HG03575 (cell line): ENCODE measurements around the gene MAGEA9.
"Not testable (repeated sequence)": the region's sequence is repeated elsewhere in the genome, so short reads cannot be mapped to it uniquely, and the experiment has no call there.

Source experiments
- ATAC-seq: cut with Tn5 transposase; IDR thresholded peaks from one replicate; pipeline ENCODE4 v1.9.1; 2021; ENCODE audit not compliant: unreplicated experiment, insufficient number of reproducible peaks, low FRiP score; ENCODE audit errors: extremely low read depth

The MAGEA9 gene

GRCh38 chrX:149781727-149782126 is at the start of gene MAGEA9:
TSS of gene MAGEA9 (plus strand) at chrX:149781930. CDS start at chrX:149786211, 4,281 bp downstream.
- not testable (repeated sequence) for ATAC-seq

- not testable (repeated sequence) for ATAC-seq
Measured at GRCh38 chrX:149742269-149742668, 39.5 kb upstream of the MAGEA9 start.

GRCh38 chrX:149746390-149747007 is 35.2 kb upstream of the MAGEA9 start:
- not testable (repeated sequence) for ATAC-seq

GRCh38 chrX:149757206-149758067 is 24.3 kb upstream of the MAGEA9 start:
- ATAC-seq, result no peak

- no peak for ATAC-seq
Measured at GRCh38 chrX:149758068-149758714, 23.5 kb upstream of the MAGEA9 start.

- ATAC-seq, result not testable (repeated sequence)
Measured at GRCh38 chrX:149758715-149759078, 23.0 kb upstream of the MAGEA9 start.

- no peak for ATAC-seq
Measured at GRCh38 chrX:149759824-149760223, 21.9 kb upstream of the MAGEA9 start.

- ATAC-seq, result no peak
Measured at GRCh38 chrX:149760965-149761364, 20.8 kb upstream of the MAGEA9 start.

- not testable (repeated sequence) for ATAC-seq
Measured at GRCh38 chrX:149761858-149762674, 19.7 kb upstream of the MAGEA9 start.

- no peak for ATAC-seq
Measured at GRCh38 chrX:149762696-149763614, 18.8 kb upstream of the MAGEA9 start.

GRCh38 chrX:149770344-149770743 is 11.4 kb upstream of the MAGEA9 start:
- ATAC-seq, result not testable (repeated sequence)

- not testable (repeated sequence) for ATAC-seq
Measured at GRCh38 chrX:149773026-149773425, 8.7 kb upstream of the MAGEA9 start.

- not testable (repeated sequence) for ATAC-seq
Measured at GRCh38 chrX:149773768-149774167, 8.0 kb upstream of the MAGEA9 start, which contains the start of gene HSFX1. TSS of gene HSFX1 (plus strand) at chrX:149774068. CDS start at chrX:149774682, 614 bp downstream.

- not testable (repeated sequence) for ATAC-seq
Measured at GRCh38 chrX:149777999-149778398, 3.7 kb upstream of the MAGEA9 start.

- peak; percentile 97 for ATAC-seq
Measured at GRCh38 chrX:149795531-149795930, 13.8 kb downstream of the MAGEA9 start.

GRCh38 chrX:149799095-149799714 is 17.5 kb downstream of the MAGEA9 start:
- no peak for ATAC-seq

- ATAC-seq, result no peak
Measured at GRCh38 chrX:149799938-149800337, 18.2 kb downstream of the MAGEA9 start.
